H1 (cell line): ENCODE data around the gene SEZ6L. TPM values are rescaled to one million over a fixed set of nuclear protein-coding genes. Genes with fewer than 3 reads are reported as not detected.

Experiments used
- CTCF ChIA-PET: fragments of 300-600 bp; sonication (Branson Sonifier 250); formaldehyde crosslinking; loops from one replicate; lab custom pipeline; 2021; ENCODE audit not compliant: partially characterized antibody; lab: Charles Lee
- POLR2A ChIA-PET: fragments of 300-600 bp; sonication (Branson Sonifier 250); formaldehyde crosslinking; loops from one replicate; lab custom pipeline; 2021; ENCODE audit warnings: inconsistent platforms; ENCODE audit not compliant: partially characterized antibody; lab: Charles Lee
- DNase-seq, 2 experiments: peaks; one replicate each; pipeline versions ENCODE4 v3.0.0 to v3.0.0-alpha.2; 2010 to 2022; ENCODE audit warnings: low spot score in 2 of 2, low read depth in 1 of 2, mixed read lengths in 1 of 2
- FAIRE-seq: peaks from 2 replicates; lab custom pipeline; 2011; peaks lifted over from hg19 to GRCh38; lab: Jason Lieb, UNC
- H2AFZ ChIP-seq: 2 replicates; pipeline ENCODE4 v1.8.1; 2012; ENCODE audit warnings: low read length, inconsistent platforms
- H2AK5ac ChIP-seq: 2 replicates; pipeline ENCODE4 v1.6.1; 2013; ENCODE audit warnings: low read depth, low read length
- H2BK120ac ChIP-seq: replicated peaks from 2 replicates; pipeline ENCODE3; 2013; ENCODE audit warnings: low read depth, low read length, inconsistent platforms
- H2BK12ac ChIP-seq: 2 replicates; pipeline ENCODE4 v1.6.1; 2013; ENCODE audit warnings: low read depth, low read length
- H2BK15ac ChIP-seq: 2 replicates; pipeline ENCODE4 v1.6.1; 2013; ENCODE audit warnings: low read length
- H2BK20ac ChIP-seq: 2 replicates; pipeline ENCODE4 v1.6.1; 2013; ENCODE audit warnings: low read length
- H2BK5ac ChIP-seq: 2 replicates; pipeline ENCODE4 v1.6.1; 2013; ENCODE audit warnings: low read depth, low read length
- H3K14ac ChIP-seq: 2 replicates; pipeline ENCODE4 v1.6.1; 2013; ENCODE audit warnings: inconsistent platforms; ENCODE audit not compliant: insufficient read length
- H3K18ac ChIP-seq: 2 replicates; pipeline ENCODE4 v1.6.1; 2013; ENCODE audit warnings: low read length; ENCODE audit errors: extremely low read depth
- H3K23ac ChIP-seq: 2 replicates; pipeline ENCODE4 v1.6.1; 2013; ENCODE audit warnings: inconsistent platforms; ENCODE audit not compliant: insufficient read length
- H3K23me2 ChIP-seq: 2 replicates; pipeline ENCODE4 v1.6.1; 2013; ENCODE audit warnings: low read depth, low read length
- H3K27ac ChIP-seq: 2 replicates; pipeline ENCODE4 v1.6.1; 2011; ENCODE audit warnings: low read depth, low read length, inconsistent platforms
- H3K27me3 ChIP-seq, 4 experiments: replicated peaks in 1 of 4; 1 replicate in 1 of 4; 2 replicates in 3 of 4; pipeline versions ENCODE4 v1.6.1 to v1.8.1; 2011 to 2013; ENCODE audit warnings: low read length in 3 of 4, mild to moderate bottlenecking in 3 of 4, inconsistent platforms in 2 of 4, mixed read lengths in 2 of 4, moderate library complexity in 1 of 4; ENCODE audit not compliant: control insufficient read depth in 3 of 4, insufficient read depth in 3 of 4; ENCODE audit errors: extremely low read depth in 1 of 4
- H3K36me3 ChIP-seq, 4 experiments: 2 replicates each; pipeline versions ENCODE4 v1.6.1 to v1.8.1; 2011 to 2013; ENCODE audit warnings: mild to moderate bottlenecking in 4 of 4, low read length in 3 of 4, moderate library complexity in 2 of 4, control low read depth in 1 of 4, inconsistent platforms in 1 of 4; ENCODE audit not compliant: insufficient read depth in 4 of 4, control insufficient read depth in 2 of 4
- H3K4ac ChIP-seq: replicated peaks from 2 replicates; pipeline ENCODE3; 2013; ENCODE audit warnings: low read length, low read depth, mixed read lengths, inconsistent platforms; ENCODE audit not compliant: insufficient read length
- H3K4me1 ChIP-seq, 4 experiments: replicated peaks in 1 of 4; 1 replicate in 1 of 4; 2 replicates in 3 of 4; pipeline versions ENCODE4 v1.6.1 to v1.8.1; 2011 to 2013; ENCODE audit warnings: low read length in 3 of 4, inconsistent platforms in 2 of 4, mixed read lengths in 1 of 4; ENCODE audit not compliant: insufficient read depth in 4 of 4, control insufficient read depth in 3 of 4
- H3K4me2 ChIP-seq, 2 experiments: 2 replicates each; pipeline versions ENCODE4 v1.6.1 to v1.8.1; 2011 to 2013; ENCODE audit warnings: low read depth in 2 of 2, low read length in 2 of 2, control low read depth in 1 of 2, inconsistent platforms in 1 of 2, mild to moderate bottlenecking in 1 of 2; ENCODE audit not compliant: insufficient read depth in 1 of 2
- H3K4me3 ChIP-seq, 4 experiments: fragments of 200-600, 300-600 bp in 1 of 4; sonication (generic), shearing (Covaris generic), sonication (Bioruptor Twin) in 1 of 4; 2 replicates each; pipeline versions ENCODE4 v1.5.1 to v1.8.1; 2011 to 2016; ENCODE audit warnings: low read length in 4 of 4, low read depth in 3 of 4, control low read depth in 2 of 4, inconsistent platforms in 2 of 4, mild to moderate bottlenecking in 2 of 4, mixed read lengths in 1 of 4, moderate library complexity in 1 of 4; ENCODE audit not compliant: insufficient read depth in 2 of 4; ENCODE audit errors: extremely low read depth in 1 of 4
- H3K56ac ChIP-seq: replicated peaks from 2 replicates; pipeline ENCODE3; 2013; ENCODE audit warnings: low read depth, mild to moderate bottlenecking, mixed read lengths, low read length, inconsistent platforms; ENCODE audit not compliant: insufficient read length
- H3K79me1 ChIP-seq: 2 replicates; pipeline ENCODE4 v1.6.1; 2013; ENCODE audit warnings: low read depth, low read length, control low read depth
- H3K79me2 ChIP-seq, 2 experiments: 2 replicates each; pipeline versions ENCODE4 v1.6.1 to v1.8.1; 2012 to 2013; ENCODE audit warnings: low read length in 2 of 2, mild to moderate bottlenecking in 2 of 2, inconsistent platforms in 1 of 2; ENCODE audit not compliant: insufficient read depth in 2 of 2, control insufficient read depth in 1 of 2
- H3K9ac ChIP-seq, 4 experiments: replicated peaks in 1 of 4; 1 replicate in 1 of 4; 2 replicates in 3 of 4; pipeline versions ENCODE4 v1.6.1 to v1.8.1; 2011 to 2013; ENCODE audit warnings: low read depth in 3 of 4, low read length in 3 of 4, control low read depth in 2 of 4, mild to moderate bottlenecking in 2 of 4, moderate library complexity in 2 of 4, inconsistent platforms in 1 of 4; ENCODE audit errors: extremely low read depth in 1 of 4
- H3K9me3 ChIP-seq, 2 experiments: 2 replicates each; pipeline versions ENCODE4 v1.6.1 to v1.8.1; 2012 to 2013; ENCODE audit warnings: mild to moderate bottlenecking in 2 of 2, moderate library complexity in 2 of 2, control low read depth in 1 of 2, inconsistent platforms in 1 of 2, low read depth in 1 of 2, low read length in 1 of 2, mixed read lengths in 1 of 2; ENCODE audit not compliant: insufficient read depth in 2 of 2
- H4K20me1 ChIP-seq, 2 experiments: replicated peaks in 1 of 2; 2 replicates each; pipeline versions ENCODE3 to v1.8.1; 2011 to 2013; ENCODE audit warnings: inconsistent platforms in 2 of 2, low read length in 2 of 2, mild to moderate bottlenecking in 1 of 2; ENCODE audit not compliant: insufficient read depth in 2 of 2, control insufficient read depth in 1 of 2
- H4K5ac ChIP-seq: 2 replicates; pipeline ENCODE4 v1.6.1; 2013; ENCODE audit warnings: low read length, low read depth, mixed read lengths, inconsistent platforms; ENCODE audit not compliant: insufficient read length
- H4K8ac ChIP-seq: 2 replicates; pipeline ENCODE4 v1.8.0; 2013; ENCODE audit warnings: mild to moderate bottlenecking, moderate library complexity, low read length, inconsistent platforms; ENCODE audit not compliant: insufficient read depth; ENCODE audit errors: extremely low read depth
- H4K91ac ChIP-seq: replicated peaks from 2 replicates; pipeline ENCODE3; 2013; ENCODE audit warnings: low read length, mixed read lengths, inconsistent platforms; ENCODE audit not compliant: insufficient read length
- CHD2 ChIP-seq: IDR thresholded peaks from 2 replicates; pipeline ENCODE4 v1.6.1; 2012; ENCODE audit warnings: low read length, improper control_type of control experiment
- KDM5A ChIP-seq: fragments of 200-600 bp; IDR thresholded peaks from 2 replicates; pipeline ENCODE4 v1.7.1; 2012; ENCODE audit warnings: mild to moderate bottlenecking, low read length, inconsistent platforms, mixed read lengths
- POLR2A ChIP-seq, 2 experiments: IDR thresholded peaks; 1 replicate in 1 of 2; 2 replicates in 1 of 2; pipeline ENCODE4 v1.6.1; 2011; ENCODE audit warnings: low read depth in 2 of 2, low read length in 2 of 2, mild to moderate bottlenecking in 2 of 2; ENCODE audit errors: control extremely low read depth in 1 of 2
- RAD21 ChIP-seq, 2 experiments: IDR thresholded peaks in 1 of 2; conservative IDR thresholded peaks in 1 of 2; 2 replicates each; pipeline ENCODE4 v1.6.1; 2011; ENCODE audit warnings: low read depth in 2 of 2, low read length in 2 of 2, improper control_type of control experiment in 1 of 2, inconsistent platforms in 1 of 2, mild to moderate bottlenecking in 1 of 2, moderate library complexity in 1 of 2
- RXRA ChIP-seq: IDR thresholded peaks from 2 replicates; pipeline ENCODE4 v1.6.1; 2011; ENCODE audit warnings: low read depth, mild to moderate bottlenecking, low read length, moderate library complexity; ENCODE audit not compliant: insufficient read depth
- SP1 ChIP-seq: IDR thresholded peaks from 2 replicates; pipeline ENCODE4 v1.6.1; 2011; ENCODE audit warnings: low read depth, low read length
- TAF1 ChIP-seq: IDR thresholded peaks from 2 replicates; pipeline ENCODE4 v1.6.1; 2011; ENCODE audit warnings: mild to moderate bottlenecking, low read depth, low read length
- ZNF274 ChIP-seq: IDR thresholded peaks from 2 replicates; pipeline ENCODE4 v1.7.0; 2012; ENCODE audit warnings: low read length, borderline replicate concordance; ENCODE audit errors: extremely low read depth
- WGBS, 2 experiments: shearing (Covaris generic) in 1 of 2; methylation state at CpG; one replicate each; pipeline versions ENCODE4 v1.1.6 to v1.1.7; 2013 to 2015; ENCODE audit warnings: low lambda C conversion rate in 2 of 2, mixed read lengths in 2 of 2, inconsistent platforms in 1 of 2, low coverage in 1 of 2, missing lambda C conversion rate in 1 of 2; ENCODE audit not compliant: insufficient replicate concordance in 2 of 2, insufficient coverage in 1 of 2, insufficient read length in 1 of 2; ENCODE audit errors: extremely low coverage in 1 of 2, missing lambda C conversion rate in 1 of 2; 5-methylcytosine and 5-hydroxymethylcytosine counted together
- polyA plus RNA-seq, 7 experiments: library from polyadenylated mRNA; depleted of rRNA in 3 of 7; stranded (reverse) in 5 of 7; unstranded in 2 of 7; fragments of >200 nt in 5 of 7; fragments of 200-250 nt in 2 of 7; gene quantifications; 1 replicate in 5 of 7; 2 replicates in 1 of 7; 4 replicates in 1 of 7; pipeline versions ENCODE4 v1.2.1 to v1.2.3, GENCODE V29; 2011 to 2013; ENCODE audit warnings: missing spikeins in 2 of 7, mixed read lengths in 2 of 7
- total RNA-seq: library from RNA; stranded (reverse); fragmentation: NEBNext Ultra II Directional; extraction: Animal tissue kit (Norgen Biotek cat#: 25700); gene quantifications from 2 replicates; pipeline ENCODE4 v1.2.1, GENCODE V29; 2021
- TF ChIP-seq, protein P1 (sequence below): IDR thresholded peaks from 2 replicates; pipeline ENCODE4 v1.6.1; 2012; ENCODE audit warnings: inconsistent platforms
- TF ChIP-seq, protein P2 (sequence below): IDR thresholded peaks from 2 replicates; pipeline ENCODE4 v1.6.1; 2011; ENCODE audit warnings: low read depth, mild to moderate bottlenecking, low read length; ENCODE audit not compliant: insufficient read depth
- TF ChIP-seq, protein P3 (sequence below): IDR thresholded peaks from 2 replicates; pipeline ENCODE4 v1.6.1; 2012; ENCODE audit warnings: inconsistent platforms

The SEZ6L gene
- total and polyA plus RNA-seq, 2 of the 8 experiments (the other 6 are each of a cell fraction or from before 2014, with no cell fraction given), result 0.06 to 0.33 TPM

DNA sequence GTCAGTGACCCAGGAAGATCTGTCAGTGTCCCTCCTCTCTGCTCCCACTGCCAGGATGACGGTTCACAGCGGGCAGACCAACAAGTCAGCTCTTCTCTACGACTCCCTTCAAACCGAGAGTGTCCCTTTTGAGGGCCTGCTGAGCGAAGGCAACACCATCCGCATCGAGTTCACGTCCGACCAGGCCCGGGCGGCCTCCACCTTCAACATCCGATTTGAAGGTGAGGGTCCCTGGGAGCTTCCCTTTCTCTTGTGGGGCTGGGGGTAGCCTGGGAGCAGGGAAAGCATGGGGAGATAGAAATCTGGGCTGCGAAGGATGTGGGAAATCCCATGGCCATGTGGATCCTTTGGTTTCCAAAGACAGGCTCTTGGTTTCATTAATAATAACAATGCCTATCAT lies 141.4 kb downstream of the SEZ6L start:
- H3K9me3 ChIP-seq, result no peaks in the 10 kb centered on the region
- H3K79me2 ChIP-seq, result no peaks in the 10 kb centered on the region
- H2BK15ac ChIP-seq, result no peak overlapping the region
- H2BK120ac ChIP-seq, result no peak overlapping the region
- H4K5ac ChIP-seq, result no peak overlapping the region
- H3K4me1 ChIP-seq, result no peaks in the 10 kb centered on the region; a peak in 2 of 7 replicates
- no peak overlapping the region for H3K4ac ChIP-seq
- H3K18ac ChIP-seq, result no peak overlapping the region
- H3K79me1 ChIP-seq, result no peaks in the 10 kb centered on the region
- H3K36me3 ChIP-seq, result no peaks in the 10 kb centered on the region
- H4K91ac ChIP-seq, result no peak overlapping the region
- no peak overlapping the region for H3K56ac ChIP-seq
- TF ChIP-seq ZNF274 (no peak), RXRA (no peak), RAD21 (IDR thresholded peaks at IDR 0.05 in 1 of 2, conservative IDR thresholded peaks at IDR 0.05 in 1 of 2; ENCODE audit: low read depth in 2 of 2, low read length in 2 of 2) (no peak), POLR2A (IDR thresholded peaks at IDR 0.05; ENCODE audit: control extremely low read depth in 1 of 2, low read depth in 2 of 2, low read length in 2 of 2) (no peak), SP1 (no peak), TAF1 (no peak), KDM5A (no peak), CHD2 (no peak)
- TF ChIP-seq, protein P1, sequence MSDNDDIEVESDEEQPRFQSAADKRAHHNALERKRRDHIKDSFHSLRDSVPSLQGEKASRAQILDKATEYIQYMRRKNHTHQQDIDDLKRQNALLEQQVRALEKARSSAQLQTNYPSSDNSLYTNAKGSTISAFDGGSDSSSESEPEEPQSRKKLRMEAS, result no peak
- TF ChIP-seq, protein P2, sequence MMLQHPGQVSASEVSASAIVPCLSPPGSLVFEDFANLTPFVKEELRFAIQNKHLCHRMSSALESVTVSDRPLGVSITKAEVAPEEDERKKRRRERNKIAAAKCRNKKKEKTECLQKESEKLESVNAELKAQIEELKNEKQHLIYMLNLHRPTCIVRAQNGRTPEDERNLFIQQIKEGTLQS, result no peak
- TF ChIP-seq, protein P3, sequence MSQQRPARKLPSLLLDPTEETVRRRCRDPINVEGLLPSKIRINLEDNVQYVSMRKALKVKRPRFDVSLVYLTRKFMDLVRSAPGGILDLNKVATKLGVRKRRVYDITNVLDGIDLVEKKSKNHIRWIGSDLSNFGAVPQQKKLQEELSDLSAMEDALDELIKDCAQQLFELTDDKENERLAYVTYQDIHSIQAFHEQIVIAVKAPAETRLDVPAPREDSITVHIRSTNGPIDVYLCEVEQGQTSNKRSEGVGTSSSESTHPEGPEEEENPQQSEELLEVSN, result no peak
- H3K27me3 ChIP-seq, result peaks cover 0 to 2% (median 0%) of the 10 kb centered on the region in 4 experiments; a peak in 1 of 7 replicates
- H3K4me2 ChIP-seq, result no peak overlapping the region
- H3K9ac ChIP-seq, result no peak overlapping the region
- H3K23ac ChIP-seq, result no peak overlapping the region
- no peak overlapping the region for H2BK12ac ChIP-seq
- no peak overlapping the region for H3K14ac ChIP-seq
- no peak overlapping the region for H2BK20ac ChIP-seq
- H4K20me1 ChIP-seq, result no peaks in the 10 kb centered on the region
- 94% methylated on average over 13 of the region's 13 CpGs; no CpG with 5 or more reads in 1 of the 2 experiments for WGBS, 2 experiments
- H3K4me3 ChIP-seq, result no peak overlapping the region
- no peak overlapping the region for H2BK5ac ChIP-seq
- H3K23me2 ChIP-seq, result peaks cover 1% of the 10 kb centered on the region; the same call in 1 of the 2 replicates
- no peak for DNase-seq
- no peak overlapping the region for H2AFZ ChIP-seq
- no peak overlapping the region for H3K27ac ChIP-seq
- ChIA-PET POLR2A (no interaction called here), CTCF (interaction anchor here (0.9 to 1.7 kb wide), 3 partner anchors 15 to 138 kb away, joined by 3 to 5 read pairs (median 3); no protein-coding TSS in a partner anchor)
- no peak overlapping the region for H4K8ac ChIP-seq
- FAIRE-seq, result no peak
- no peak overlapping the region for H2AK5ac ChIP-seq
